ENCODE measurements around the gene CRYBG1.

Gene CRYBG1

GRCh38 chr6:106421496-106421895, 61.0 kb downstream of the CRYBG1 start:
- DNase-seq (ENCODE audit: insufficient read length, low spot score) (no peak), FAIRE-seq (no peak)

- FAIRE-seq: no peak
- no peak for DNase-seq (ENCODE audit: insufficient read length, low spot score)
These were observed 62.0 kb downstream of the CRYBG1 start for GRCh38 chr6:106422534-106422933.

GRCh38 chr6:106425382-106425781, 64.9 kb downstream of the CRYBG1 start:
- no peak for DNase-seq (ENCODE audit: insufficient read length, low spot score)
- FAIRE-seq: no peak

GRCh38 chr6:106426250-106426970, 65.9 kb downstream of the CRYBG1 start:
- no peak for DNase-seq (ENCODE audit: insufficient read length, low spot score)

GRCh38 chr6:106430466-106430865, 69.9 kb downstream of the CRYBG1 start:
- no peak for DNase-seq (ENCODE audit: insufficient read length, low spot score)
- FAIRE-seq: no peak

More at GRCh38 chr6:106426250-106426970, 65.9 kb downstream of the CRYBG1 start:
- no peak for FAIRE-seq

- FAIRE-seq: no peak
These were observed 70.9 kb downstream of the CRYBG1 start for GRCh38 chr6:106431405-106431804.

GRCh38 chr6:106431972-106432371, 71.5 kb downstream of the CRYBG1 start:
- DNase-seq (ENCODE audit: insufficient read length, low spot score) (no peak), FAIRE-seq (no peak)

More at GRCh38 chr6:106431405-106431804, 70.9 kb downstream of the CRYBG1 start:
- no peak for DNase-seq (ENCODE audit: insufficient read length, low spot score)

- no peak for DNase-seq (ENCODE audit: insufficient read length, low spot score)
- no peak for FAIRE-seq
These were observed 74.0 kb downstream of the CRYBG1 start for GRCh38 chr6:106434530-106434929.

DNA sequence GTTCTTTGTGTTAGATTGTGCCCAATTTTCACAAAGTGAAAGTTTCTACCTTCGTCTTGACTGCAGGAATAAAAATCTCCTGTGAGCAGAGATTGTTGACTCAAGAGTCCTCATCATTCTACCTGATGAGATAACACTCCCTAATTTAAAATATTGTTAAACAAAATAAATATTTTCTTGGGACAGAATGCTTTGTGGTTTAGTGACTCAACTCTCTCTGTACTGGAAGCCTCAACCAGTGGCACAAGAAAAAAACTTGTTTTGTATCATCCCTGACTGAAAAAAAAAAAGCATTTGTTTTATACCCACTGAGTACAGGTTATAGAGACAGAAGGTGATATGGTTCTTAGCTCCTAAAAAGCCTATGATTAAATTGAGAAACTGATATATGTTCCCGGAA, 78.9 kb downstream of the CRYBG1 start:
- FAIRE-seq (no peak), DNase-seq (ENCODE audit: insufficient read length, low spot score) (no peak)

- FAIRE-seq: no peak
- no peak for DNase-seq (ENCODE audit: insufficient read length, low spot score)
These were observed 80.0 kb downstream of the CRYBG1 start for GRCh38 chr6:106440546-106440945.

- DNase-seq (ENCODE audit: insufficient read length, low spot score) (no peak), FAIRE-seq (no peak)
These were observed 81.9 kb downstream of the CRYBG1 start for GRCh38 chr6:106442395-106442794.

GRCh38 chr6:106444777-106445507, 84.4 kb downstream of the CRYBG1 start:
- peak; percentile 46 for DNase-seq (ENCODE audit: insufficient read length, low spot score)
- peak; percentile 92 for FAIRE-seq

DNA sequence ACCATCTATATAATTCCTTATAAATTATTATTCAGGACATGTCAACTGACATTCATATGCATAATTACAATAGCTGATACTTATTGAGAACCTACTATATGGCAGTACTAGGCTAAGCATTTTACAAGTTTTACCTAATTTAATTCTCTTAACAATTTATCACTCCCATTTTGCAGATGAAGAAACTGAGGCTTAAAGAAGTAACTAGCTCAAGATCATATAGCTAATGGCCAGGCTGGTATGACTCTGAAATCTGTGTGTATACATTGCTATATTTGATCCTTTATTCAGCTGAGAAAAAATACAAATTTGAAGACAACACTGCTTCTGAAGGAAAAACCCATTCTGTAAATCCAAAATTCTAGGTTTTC, 85.0 kb downstream of the CRYBG1 start:
- DNase-seq (ENCODE audit: insufficient read length, low spot score) (no peak), FAIRE-seq (peak; percentile 52)

- DNase-seq (ENCODE audit: insufficient read length, low spot score): no peak
- FAIRE-seq: peak; percentile 86
These were observed 85.9 kb downstream of the CRYBG1 start for GRCh38 chr6:106446287-106446885.

DNA sequence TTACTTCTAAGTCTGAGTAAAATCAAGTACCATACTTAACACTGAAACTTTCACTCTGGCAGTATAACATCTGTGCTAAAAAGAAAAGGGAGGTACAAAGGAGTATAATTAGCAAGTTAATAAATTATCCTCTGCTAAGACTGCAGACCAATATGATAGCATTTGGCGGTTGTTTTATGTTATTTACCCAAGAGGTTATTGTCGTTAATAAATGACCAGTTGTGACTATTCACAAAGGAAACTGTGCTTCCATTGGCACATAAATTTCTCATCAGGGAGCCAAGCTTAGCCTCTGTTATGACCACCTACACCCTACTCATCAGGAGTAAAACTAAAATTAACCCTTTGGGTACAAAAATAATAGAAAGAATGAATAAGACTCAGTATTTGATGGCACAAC, 86.5 kb downstream of the CRYBG1 start:
- DNase-seq (ENCODE audit: insufficient read length, low spot score) (no peak), FAIRE-seq (no peak)

- peak; percentile 82 for FAIRE-seq
- peak; percentile 6 for DNase-seq (ENCODE audit: insufficient read length, low spot score)
These were observed 87.5 kb downstream of the CRYBG1 start for GRCh38 chr6:106448000-106448426.

- FAIRE-seq (peak; percentile 26), DNase-seq (ENCODE audit: insufficient read length, low spot score) (no peak)
These were observed 90.1 kb downstream of the CRYBG1 start for GRCh38 chr6:106450653-106451052.

GRCh38 chr6:106451439-106451838, 90.9 kb downstream of the CRYBG1 start:
- FAIRE-seq: no peak
- no peak for DNase-seq (ENCODE audit: insufficient read length, low spot score)

- no peak for FAIRE-seq
- DNase-seq (ENCODE audit: insufficient read length, low spot score): no peak
These were observed 92.1 kb downstream of the CRYBG1 start for GRCh38 chr6:106452628-106453027.

GRCh38 chr6:106453756-106454367, 93.3 kb downstream of the CRYBG1 start:
- no peak for FAIRE-seq
- DNase-seq (ENCODE audit: insufficient read length, low spot score): no peak

GRCh38 chr6:106456756-106457155, 96.2 kb downstream of the CRYBG1 start:
- DNase-seq (ENCODE audit: insufficient read length, low spot score) (no peak), FAIRE-seq (no peak)
